ENCODE measurements around the gene SEBOX.

DNA sequence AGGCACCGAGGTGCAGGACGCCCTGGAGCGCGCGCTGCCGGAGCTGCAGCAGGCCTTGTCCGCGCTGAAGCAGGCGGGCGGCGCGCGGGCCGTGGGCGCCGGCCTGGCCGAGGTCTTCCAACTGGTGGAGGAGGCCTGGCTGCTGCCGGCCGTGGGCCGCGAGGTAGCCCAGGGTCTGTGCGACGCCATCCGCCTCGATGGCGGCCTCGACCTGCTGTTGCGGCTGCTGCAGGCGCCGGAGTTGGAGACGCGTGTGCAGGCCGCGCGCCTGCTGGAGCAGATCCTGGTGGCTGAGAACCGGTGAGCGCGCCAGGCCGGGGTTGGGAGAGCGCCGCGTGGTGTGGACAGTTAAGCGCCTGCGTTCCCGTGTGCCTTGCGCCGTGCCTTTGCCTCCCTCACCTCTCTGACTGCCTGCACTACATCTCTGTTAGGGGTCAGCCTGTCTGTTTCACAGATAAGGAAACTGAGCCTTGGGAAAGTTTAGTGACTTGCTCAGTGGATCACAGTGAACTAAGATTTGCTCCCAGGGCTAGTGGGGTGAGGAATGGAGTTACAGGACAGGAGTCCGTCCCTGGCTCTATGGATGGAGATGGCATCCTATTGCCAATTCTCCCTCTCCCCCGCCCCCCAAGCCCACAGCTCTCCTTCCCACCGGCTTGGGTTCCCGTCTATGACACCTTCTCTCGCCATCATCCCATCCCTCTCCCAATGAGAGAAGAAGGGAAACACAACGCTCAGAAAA, 7.4 kb upstream of the SEBOX start:
- TF ChIP-seq, protein P1, sequence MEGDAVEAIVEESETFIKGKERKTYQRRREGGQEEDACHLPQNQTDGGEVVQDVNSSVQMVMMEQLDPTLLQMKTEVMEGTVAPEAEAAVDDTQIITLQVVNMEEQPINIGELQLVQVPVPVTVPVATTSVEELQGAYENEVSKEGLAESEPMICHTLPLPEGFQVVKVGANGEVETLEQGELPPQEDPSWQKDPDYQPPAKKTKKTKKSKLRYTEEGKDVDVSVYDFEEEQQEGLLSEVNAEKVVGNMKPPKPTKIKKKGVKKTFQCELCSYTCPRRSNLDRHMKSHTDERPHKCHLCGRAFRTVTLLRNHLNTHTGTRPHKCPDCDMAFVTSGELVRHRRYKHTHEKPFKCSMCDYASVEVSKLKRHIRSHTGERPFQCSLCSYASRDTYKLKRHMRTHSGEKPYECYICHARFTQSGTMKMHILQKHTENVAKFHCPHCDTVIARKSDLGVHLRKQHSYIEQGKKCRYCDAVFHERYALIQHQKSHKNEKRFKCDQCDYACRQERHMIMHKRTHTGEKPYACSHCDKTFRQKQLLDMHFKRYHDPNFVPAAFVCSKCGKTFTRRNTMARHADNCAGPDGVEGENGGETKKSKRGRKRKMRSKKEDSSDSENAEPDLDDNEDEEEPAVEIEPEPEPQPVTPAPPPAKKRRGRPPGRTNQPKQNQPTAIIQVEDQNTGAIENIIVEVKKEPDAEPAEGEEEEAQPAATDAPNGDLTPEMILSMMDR (IDR thresholded peaks at IDR 0.05), result no peak
- TF ChIP-seq EZH2 (IDR thresholded peaks at IDR 0.05; ENCODE audit: borderline replicate concordance, insufficient read depth, low read depth, low read length, poor library complexity, severe bottlenecking), result no peak

Data from B cell (primary cell).